ENCODE measurements around the gene CNNM2. TPM values are rescaled to one million over a fixed set of nuclear protein-coding genes. Genes with fewer than 3 reads are reported as not detected.
"Not testable (repeated sequence)": the region's sequence is repeated elsewhere in the genome, so short reads cannot be mapped to it uniquely, and the experiment has no call there.

Gene CNNM2
- total RNA-seq, 1 donor from 2014 or later: 3.0 TPM

- ATAC-seq (no peak), DNase-seq (ENCODE audit: missing footprints) (no peak)
- intact Hi-C loops (cut with DNase I): no loop called here
Observed at GRCh38 chr10:103054621-103055020, 136.5 kb downstream of the CNNM2 start.

- intact Hi-C loops (cut with DNase I): no loop called here
- no peak for ATAC-seq
- DNase-seq (ENCODE audit: missing footprints): no peak
Observed at GRCh38 chr10:103055105-103055504, 137.0 kb downstream of the CNNM2 start.

GRCh38 chr10:103058034-103058433 is 139.9 kb downstream of the CNNM2 start:
- ATAC-seq (no peak), DNase-seq (ENCODE audit: missing footprints) (no peak)
- intact Hi-C loops (cut with DNase I): no loop called here

GRCh38 chr10:103060575-103060974 is 142.5 kb downstream of the CNNM2 start:
- DNase-seq (ENCODE audit: missing footprints): no peak
- ATAC-seq: no peak
- intact Hi-C loops (cut with DNase I): loop anchor here (10.0 kb wide), 1 partner anchor 336 kb away; no protein-coding TSS in a partner anchor

- intact Hi-C loops (cut with DNase I): loop anchor here (10.0 kb wide), 1 partner anchor 338 kb away; no protein-coding TSS in a partner anchor
- DNase-seq (ENCODE audit: missing footprints): no peak
- ATAC-seq: no peak
Observed at GRCh38 chr10:103062854-103063590, 144.9 kb downstream of the CNNM2 start.

- intact Hi-C loops (cut with DNase I): loop anchor here (10.0 kb wide), 1 partner anchor 340 kb away; no protein-coding TSS in a partner anchor
- DNase-seq (ENCODE audit: missing footprints) (no peak), ATAC-seq (no peak)
Observed at GRCh38 chr10:103064956-103065355, 146.9 kb downstream of the CNNM2 start.

GRCh38 chr10:103066141-103067098 is 148.3 kb downstream of the CNNM2 start:
- ATAC-seq (no peak), DNase-seq (ENCODE audit: missing footprints) (no peak)
- intact Hi-C loops (cut with DNase I): loop anchor here (10.0 kb wide), 1 partner anchor 342 kb away; no protein-coding TSS in a partner anchor

GRCh38 chr10:103067099-103067477 is 149.0 kb downstream of the CNNM2 start:
- DNase-seq (ENCODE audit: missing footprints); ATAC-seq: not testable (repeated sequence)
- intact Hi-C loops (cut with DNase I): loop anchor here (10.0 kb wide), 1 partner anchor 342 kb away; no protein-coding TSS in a partner anchor

GRCh38 chr10:103067484-103067883 is 149.4 kb downstream of the CNNM2 start:
- ATAC-seq: no peak
- intact Hi-C loops (cut with DNase I): loop anchor here (10.0 kb wide), 1 partner anchor 343 kb away; no protein-coding TSS in a partner anchor

GRCh38 chr10:103067956-103068355 is 149.9 kb downstream of the CNNM2 start:
- no peak for ATAC-seq
- intact Hi-C loops (cut with DNase I): loop anchor here (10.0 kb wide), 1 partner anchor 343 kb away; no protein-coding TSS in a partner anchor

More at GRCh38 chr10:103067484-103067883, 149.4 kb downstream of the CNNM2 start:
- no peak for DNase-seq (ENCODE audit: missing footprints)

GRCh38 chr10:103069453-103070331 is 151.6 kb downstream of the CNNM2 start:
- intact Hi-C loops (cut with DNase I): loop anchor here (1.0 to 10.0 kb wide), 3 partner anchors 152 to 345 kb away; no protein-coding TSS in a partner anchor
- ATAC-seq (peak; percentile 71), DNase-seq (ENCODE audit: missing footprints) (no peak)

More at GRCh38 chr10:103067956-103068355, 149.9 kb downstream of the CNNM2 start:
- DNase-seq (ENCODE audit: missing footprints): no peak

GRCh38 chr10:103072276-103072675 is 154.2 kb downstream of the CNNM2 start:
- DNase-seq (ENCODE audit: missing footprints) (no peak), ATAC-seq (no peak)
- intact Hi-C loops (cut with DNase I): no loop called here

GRCh38 chr10:103072891-103073290 is 154.8 kb downstream of the CNNM2 start:
- intact Hi-C loops (cut with DNase I): no loop called here
- no peak for DNase-seq (ENCODE audit: missing footprints)
- no peak for ATAC-seq

- intact Hi-C loops (cut with DNase I): no loop called here
Observed at GRCh38 chr10:103077020-103077419, 158.9 kb downstream of the CNNM2 start.

GRCh38 chr10:103077491-103078308 is 159.6 kb downstream of the CNNM2 start:
- intact Hi-C loops (cut with DNase I): no loop called here
- DNase-seq (ENCODE audit: missing footprints): no peak
- ATAC-seq: no peak

More at GRCh38 chr10:103077020-103077419, 158.9 kb downstream of the CNNM2 start:
- DNase-seq (ENCODE audit: missing footprints) (no peak), ATAC-seq (no peak)

GRCh38 chr10:103078309-103078615 is 160.2 kb downstream of the CNNM2 start:
- no peak for DNase-seq (ENCODE audit: missing footprints)
- intact Hi-C loops (cut with DNase I): no loop called here
- ATAC-seq: no peak

- ATAC-seq: no peak
- intact Hi-C loops (cut with DNase I): no loop called here
- no peak for DNase-seq (ENCODE audit: missing footprints)
Observed at GRCh38 chr10:103078676-103079075, 160.6 kb downstream of the CNNM2 start.

Measured in Right ventricle myocardium inferior (tissue), 1 donor.